Measurements from ENCODE around the gene B3GNT7. TPM values are rescaled to one million over a fixed set of nuclear protein-coding genes. Genes with fewer than 3 reads are reported as not detected.
A peak's percentile ranks its signal among the peaks of the same experiment; 100 is the strongest.

Gene B3GNT7
- total RNA-seq, 2 donors from 2014 or later, result 8.6 to 22.1 TPM

DNA sequence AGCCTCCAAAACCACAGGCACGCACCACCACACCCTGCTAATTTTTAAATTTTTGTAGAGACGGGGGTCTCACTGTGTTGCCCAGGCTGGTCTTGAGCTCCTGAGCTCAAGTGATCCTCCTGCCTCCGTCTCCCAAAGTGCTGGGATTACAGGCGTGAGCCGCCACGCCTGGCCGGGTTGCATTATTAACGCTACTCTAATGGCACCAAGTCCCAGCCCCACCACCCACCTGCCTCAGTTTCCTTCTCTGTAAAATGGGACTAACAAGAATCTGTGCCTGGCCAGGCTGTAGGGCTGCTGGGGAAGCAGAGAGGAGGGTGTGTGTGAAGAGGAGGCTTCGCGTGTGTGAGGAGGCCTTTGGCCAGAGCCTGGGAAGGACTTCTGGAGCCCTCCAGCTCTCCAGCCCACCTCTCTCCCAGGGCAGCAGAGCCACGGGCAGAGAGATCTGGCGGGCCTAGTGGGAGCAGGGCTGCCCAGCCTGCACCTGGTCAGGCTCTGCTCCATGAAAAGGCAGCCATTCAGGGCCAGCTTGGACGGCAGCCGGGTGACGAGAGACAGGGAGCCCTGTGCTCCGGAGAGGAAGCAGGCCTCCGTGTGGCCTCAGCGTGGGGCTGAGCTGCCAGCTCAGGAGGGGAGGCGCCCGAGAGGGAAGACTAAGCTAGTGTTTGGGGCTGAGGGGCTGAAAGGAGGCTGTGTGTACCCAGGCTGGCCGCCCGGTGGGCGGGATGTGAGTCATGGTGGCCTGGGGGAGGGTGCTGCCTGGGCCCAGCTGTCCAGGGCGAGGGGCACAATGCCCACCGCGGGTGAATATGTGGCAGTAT lies 7.4 kb upstream of the B3GNT7 start:
- Histone ChIP-seq H3K4me1 (peaks cover 5% of the 10 kb centered on the region), H3K27me3 (no peaks in the 10 kb centered on the region), H3K36me3 (replicated peaks in 1 of 2; ENCODE audit: insufficient read depth in 1 of 2, low read depth in 2 of 2) (no peaks in the 10 kb centered on the region), H3K4me3 (no peak overlapping the region), H3K9me3 (no peaks in the 10 kb centered on the region), H3K27ac (no peak overlapping the region)
- ATAC-seq, result peak; percentile 25
- no peak for TF ChIP-seq POLR2A (IDR thresholded peaks at IDR 0.05)
- TF ChIP-seq, protein P1, sequence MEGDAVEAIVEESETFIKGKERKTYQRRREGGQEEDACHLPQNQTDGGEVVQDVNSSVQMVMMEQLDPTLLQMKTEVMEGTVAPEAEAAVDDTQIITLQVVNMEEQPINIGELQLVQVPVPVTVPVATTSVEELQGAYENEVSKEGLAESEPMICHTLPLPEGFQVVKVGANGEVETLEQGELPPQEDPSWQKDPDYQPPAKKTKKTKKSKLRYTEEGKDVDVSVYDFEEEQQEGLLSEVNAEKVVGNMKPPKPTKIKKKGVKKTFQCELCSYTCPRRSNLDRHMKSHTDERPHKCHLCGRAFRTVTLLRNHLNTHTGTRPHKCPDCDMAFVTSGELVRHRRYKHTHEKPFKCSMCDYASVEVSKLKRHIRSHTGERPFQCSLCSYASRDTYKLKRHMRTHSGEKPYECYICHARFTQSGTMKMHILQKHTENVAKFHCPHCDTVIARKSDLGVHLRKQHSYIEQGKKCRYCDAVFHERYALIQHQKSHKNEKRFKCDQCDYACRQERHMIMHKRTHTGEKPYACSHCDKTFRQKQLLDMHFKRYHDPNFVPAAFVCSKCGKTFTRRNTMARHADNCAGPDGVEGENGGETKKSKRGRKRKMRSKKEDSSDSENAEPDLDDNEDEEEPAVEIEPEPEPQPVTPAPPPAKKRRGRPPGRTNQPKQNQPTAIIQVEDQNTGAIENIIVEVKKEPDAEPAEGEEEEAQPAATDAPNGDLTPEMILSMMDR (IDR thresholded peaks at IDR 0.05), result no peak
- intact Hi-C loops (cut with DNase I), result loop anchor here (5.0 kb wide), 1 partner anchor 96 kb away; no protein-coding TSS in a partner anchor
- WGBS, 2 donors, result 75 to 87% methylated on average over 21 to 26 of the region's 26 CpGs
- DNase-seq, result no peak

DNA sequence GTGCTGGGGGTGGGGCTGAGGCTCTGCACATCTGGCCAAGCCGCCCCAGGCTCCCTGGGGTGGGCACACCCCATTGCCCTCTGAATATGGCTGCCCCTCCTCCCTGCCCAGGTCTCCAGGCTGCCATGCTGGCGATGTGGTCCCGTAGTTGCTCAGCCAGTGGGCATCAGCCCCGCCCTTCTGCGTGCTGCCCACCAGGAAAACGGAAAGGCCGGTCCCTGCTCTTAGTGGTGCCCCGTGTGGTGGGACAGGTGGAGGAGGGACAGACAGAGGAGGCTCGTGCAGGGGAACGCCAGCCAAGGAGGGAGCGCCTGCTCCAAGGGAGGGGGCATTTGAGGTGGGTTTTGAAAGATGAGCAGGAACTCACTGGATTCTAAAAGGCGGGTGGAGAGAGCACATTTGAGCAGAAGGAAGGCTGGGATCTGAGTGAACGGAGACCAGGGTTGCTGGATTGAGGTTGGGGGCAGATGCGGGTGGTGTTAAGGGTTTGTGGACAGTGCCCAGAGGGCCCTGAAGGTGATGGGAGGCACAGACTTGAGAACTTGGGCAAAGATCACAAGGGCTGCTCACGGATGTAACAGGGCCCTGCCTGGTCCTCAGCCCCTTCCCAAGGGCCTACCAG lies 6.7 kb upstream of the B3GNT7 start:
- H3K4me1 ChIP-seq, result peaks cover 13% of the 10 kb centered on the region
- no peak overlapping the region for H3K4me3 ChIP-seq
- TF ChIP-seq, protein P1 (IDR thresholded peaks at IDR 0.05), result no peak
- no peak for TF ChIP-seq POLR2A (IDR thresholded peaks at IDR 0.05)
- ATAC-seq, result no peak
- H3K27ac ChIP-seq, result no peak overlapping the region
- H3K9me3 ChIP-seq, result no peaks in the 10 kb centered on the region
- intact Hi-C loops (cut with DNase I), result loop anchor here (5.0 kb wide), 1 partner anchor 97 kb away; no protein-coding TSS in a partner anchor
- WGBS, 2 donors, result 88 to 90% methylated on average over 14 to 15 of the region's 15 CpGs
- no peaks in the 10 kb centered on the region for H3K36me3 ChIP-seq (replicated peaks in 1 of 2; ENCODE audit: insufficient read depth in 1 of 2, low read depth in 2 of 2)
- DNase-seq, result no peak
- no peaks in the 10 kb centered on the region for H3K27me3 ChIP-seq

DNA sequence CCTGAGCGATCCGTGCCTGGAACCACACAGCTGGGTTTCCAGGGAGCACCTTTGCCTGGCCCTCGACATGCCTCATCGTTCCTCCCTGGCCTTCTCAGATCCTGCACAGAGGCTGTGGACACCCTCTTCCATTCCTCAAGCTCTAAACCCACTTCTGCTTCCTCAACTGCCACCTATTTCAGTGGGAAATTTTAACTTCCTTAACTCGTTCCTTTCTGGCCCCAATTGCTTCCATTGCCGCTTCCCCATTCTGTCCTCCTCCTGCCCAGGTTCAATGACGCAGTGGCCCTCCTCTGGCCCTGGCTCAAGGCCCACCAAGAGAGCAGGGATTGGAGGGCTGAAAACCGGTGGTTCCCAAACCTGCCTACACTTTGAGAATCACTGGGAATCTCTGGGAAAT lies 4.8 kb upstream of the B3GNT7 start:
- DNase-seq (no peak), ATAC-seq (no peak)
- no peaks in the 10 kb centered on the region for H3K27me3 ChIP-seq
- 68 to 84% methylated on average over 8 of the region's 8 CpGs for WGBS, 2 donors
- intact Hi-C loops (cut with DNase I), result loop anchor here (10.0 kb wide), 1 partner anchor 156 kb away; no protein-coding TSS in a partner anchor
- no peaks in the 10 kb centered on the region for H3K36me3 ChIP-seq (replicated peaks in 1 of 2; ENCODE audit: insufficient read depth in 1 of 2, low read depth in 2 of 2)
- H3K4me1 ChIP-seq, result peaks cover 25% of the 10 kb centered on the region
- H3K9me3 ChIP-seq, result no peaks in the 10 kb centered on the region
- no peak for TF ChIP-seq POLR2A (IDR thresholded peaks at IDR 0.05)
- TF ChIP-seq, protein P1 (IDR thresholded peaks at IDR 0.05), result no peak
- H3K4me3 ChIP-seq, result no peak overlapping the region
- no peak overlapping the region for H3K27ac ChIP-seq

DNA sequence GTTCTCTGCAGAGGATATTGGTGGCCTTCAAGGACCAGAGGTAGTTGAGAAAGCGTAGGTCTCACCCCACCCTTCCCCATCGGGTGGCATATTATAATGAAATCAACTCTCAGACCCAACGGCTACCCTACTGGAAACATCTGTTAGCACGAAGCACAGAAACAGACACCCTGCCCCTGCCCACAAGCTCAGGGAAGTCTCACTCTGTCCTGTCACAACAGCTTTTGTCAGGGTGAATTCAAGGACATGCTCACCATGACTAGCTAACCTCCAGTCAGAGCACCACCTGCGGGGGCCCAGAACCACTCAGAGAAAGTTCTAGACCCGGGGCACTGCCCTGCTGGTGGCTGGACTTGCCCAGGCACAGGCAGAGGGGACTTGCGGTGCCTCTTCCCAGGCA lies 3.5 kb upstream of the B3GNT7 start:
- TF ChIP-seq POLR2A (IDR thresholded peaks at IDR 0.05), result no peak
- TF ChIP-seq, protein P1 (IDR thresholded peaks at IDR 0.05), result no peak
- no peak overlapping the region for H3K27ac ChIP-seq
- DNase-seq (no peak), ATAC-seq (no peak)
- 74 to 80% methylated on average over 4 to 7 of the region's 7 CpGs for WGBS, 2 donors
- H3K27me3 ChIP-seq, result no peaks in the 10 kb centered on the region
- H3K4me3 ChIP-seq, result no peak overlapping the region
- intact Hi-C loops (cut with DNase I), result loop anchor here (10.0 kb wide), 1 partner anchor 157 kb away; no protein-coding TSS in a partner anchor
- peaks cover 27% of the 10 kb centered on the region for H3K4me1 ChIP-seq
- no peaks in the 10 kb centered on the region for H3K9me3 ChIP-seq
- H3K36me3 ChIP-seq (replicated peaks in 1 of 2; ENCODE audit: insufficient read depth in 1 of 2, low read depth in 2 of 2), result no peaks in the 10 kb centered on the region

All from body of pancreas (tissue), 4 donors.